Measurements from ENCODE around the gene ZIM2.

ZIM2 gene

GRCh38 chr19:56806639-56807038 is 33.9 kb downstream of the ZIM2 start:
- no peak for DNase-seq

GRCh38 chr19:56778351-56778750 is 62.2 kb downstream of the ZIM2 start:
- no peak for DNase-seq

GRCh38 chr19:56769650-56770049 is 70.9 kb downstream of the ZIM2 start:
- DNase-seq: no peak

GRCh38 chr19:56765137-56765536 is 75.4 kb downstream of the ZIM2 start:
- DNase-seq: no peak

GRCh38 chr19:56764196-56764695 is 76.3 kb downstream of the ZIM2 start:
- DNase-seq: no peak

- DNase-seq: no peak
Measured at GRCh38 chr19:56760842-56761241, 79.7 kb downstream of the ZIM2 start.

- no peak for DNase-seq
Measured at GRCh38 chr19:56759531-56759930, 81.0 kb downstream of the ZIM2 start.

- DNase-seq: no peak
Measured at GRCh38 chr19:56751078-56751489, 89.4 kb downstream of the ZIM2 start.

GRCh38 chr19:56750658-56751057 is 89.9 kb downstream of the ZIM2 start:
- no peak for DNase-seq

- DNase-seq: no peak
Measured at GRCh38 chr19:56748378-56748777, 92.1 kb downstream of the ZIM2 start.

GRCh38 chr19:56746367-56746766 is 94.2 kb downstream of the ZIM2 start:
- no peak for DNase-seq

GRCh38 chr19:56740501-56740900 is 100.0 kb downstream of the ZIM2 start:
- DNase-seq: no peak

GRCh38 chr19:56736571-56736970 is 104.0 kb downstream of the ZIM2 start:
- DNase-seq: no peak

- DNase-seq: no peak
Measured at GRCh38 chr19:56732976-56733375, 107.5 kb downstream of the ZIM2 start.

- DNase-seq: no peak
Measured at GRCh38 chr19:56727677-56728076, 112.8 kb downstream of the ZIM2 start.

GRCh38 chr19:56725829-56726424 is 114.6 kb downstream of the ZIM2 start:
- no peak for DNase-seq

Data from NCI-H510A treated with DMSO at 0.1 percent for 48 hours (cell line).